ENCODE measurements around the gene FGD5.

FGD5 gene

GRCh38 chr3:14804835-14805780, 13.7 kb upstream of the FGD5 start:
- TF ChIP-seq CTCF (IDR thresholded peaks at IDR 0.05), result no peak

- no peak for TF ChIP-seq CTCF (IDR thresholded peaks at IDR 0.05)
Observed at GRCh38 chr3:14805961-14806537, 12.7 kb upstream of the FGD5 start.

GRCh38 chr3:14806641-14807263, 12.0 kb upstream of the FGD5 start:
- TF ChIP-seq CTCF (IDR thresholded peaks at IDR 0.05), result no peak

- TF ChIP-seq CTCF (IDR thresholded peaks at IDR 0.05), result no peak
Observed at GRCh38 chr3:14808025-14808424, 10.7 kb upstream of the FGD5 start.

GRCh38 chr3:14808502-14809266, 10.1 kb upstream of the FGD5 start:
- no peak for TF ChIP-seq CTCF (IDR thresholded peaks at IDR 0.05)

GRCh38 chr3:14810070-14810791, 8.5 kb upstream of the FGD5 start:
- no peak for TF ChIP-seq CTCF (IDR thresholded peaks at IDR 0.05)

All from LNCAP (cell line).